HEK293 (cell line): Measurements from ENCODE around the gene BAZ1A.

Source experiments
- CTCF ChIA-PET: fragments of 350-600 bp; formaldehyde crosslinking; extraction: SDS; loops from one replicate; lab custom pipeline; 2021; ENCODE audit warnings: antibody characterized with exemption; lab: Yijun Ruan, JAX
- POLR2A ChIA-PET: fragments of 300-600 bp; formaldehyde crosslinking; extraction: SDS; loops from one replicate; lab custom pipeline; 2020; ENCODE audit warnings: antibody characterized with exemption, inconsistent platforms; lab: Yijun Ruan, JAX
- H3K27ac ChIP-seq: fragments of 200-500 bp; sonication (Bioruptor generic); 2 replicates; pipeline ENCODE4 v1.5.1; 2014; ENCODE audit warnings: low read depth, low read length, control low read depth, inconsistent platforms; ENCODE audit errors: extremely low read depth
- H3K36me3 ChIP-seq, 2 experiments: fragments of 200-500 bp in 1 of 2; sonication (Bioruptor generic) in 1 of 2; 1 replicate in 1 of 2; 2 replicates in 1 of 2; pipeline ENCODE4 v1.5.1; 2014 to 2017; ENCODE audit warnings: inconsistent platforms in 2 of 2, low read length in 2 of 2; ENCODE audit not compliant: control insufficient read depth in 2 of 2, insufficient read depth in 1 of 2
- H3K4me1 ChIP-seq: fragments of 200-500 bp; sonication (Bioruptor generic); 2 replicates; pipeline ENCODE4 v1.5.1; 2014; ENCODE audit warnings: mild to moderate bottlenecking, low read length, inconsistent platforms; ENCODE audit not compliant: control insufficient read depth, insufficient read depth
- H3K4me3 ChIP-seq: 2 replicates; pipeline ENCODE4 v1.5.1; 2011; ENCODE audit warnings: low read depth, mild to moderate bottlenecking, control low read depth, low read length, moderate library complexity
- H3K9me3 ChIP-seq: fragments of 200-500 bp; sonication (Bioruptor generic); 2 replicates; pipeline ENCODE4 v1.5.1; 2014; ENCODE audit warnings: low read depth, low read length, inconsistent platforms; ENCODE audit not compliant: control insufficient read depth, insufficient read depth
- EGR2 ChIP-seq: fragments of 450-650 bp; formaldehyde crosslinking; IDR thresholded peaks from 2 replicates; pipeline ENCODE4 v1.5.1; 2016; ENCODE audit warnings: low read depth, missing biosample characterization, missing genetic modification characterization
- GFI1B ChIP-seq: fragments of 450-650 bp; formaldehyde crosslinking; IDR thresholded peaks from 2 replicates; pipeline ENCODE4 v1.5.1; 2016; ENCODE audit warnings: missing biosample characterization, missing genetic modification characterization
- GLI4 ChIP-seq: fragments of 450-650 bp; formaldehyde crosslinking; IDR thresholded peaks from 2 replicates; pipeline ENCODE4 v1.5.1; 2016; ENCODE audit warnings: missing biosample characterization, missing genetic modification characterization
- HOXC10 ChIP-seq: sonication (generic); formaldehyde crosslinking; IDR thresholded peaks from 2 replicates; pipeline ENCODE4 v1.8.1; 2023; ENCODE audit warnings: mild to moderate bottlenecking, missing genetic modification reagents
- HOXD13 ChIP-seq: sonication (generic); formaldehyde crosslinking; IDR thresholded peaks from 2 replicates; pipeline ENCODE4 v1.8.0; 2022; ENCODE audit warnings: missing genetic modification reagents, borderline replicate concordance
- KLF16 ChIP-seq: fragments of 450-650 bp; formaldehyde crosslinking; IDR thresholded peaks from 2 replicates; pipeline ENCODE4 v1.5.1; 2017; ENCODE audit warnings: missing biosample characterization, missing genetic modification characterization
- OSR2 ChIP-seq: fragments of 450-650 bp; formaldehyde crosslinking; IDR thresholded peaks from 2 replicates; pipeline ENCODE4 v1.5.1; 2016; ENCODE audit warnings: missing biosample characterization, missing genetic modification characterization
- REST ChIP-seq: fragments of 450-650 bp; formaldehyde crosslinking; IDR thresholded peaks from 2 replicates; pipeline ENCODE4 v1.5.1; 2016; ENCODE audit warnings: missing biosample characterization, missing genetic modification characterization
- ZBTB26 ChIP-seq: fragments of 450-650 bp; formaldehyde crosslinking; optimal IDR thresholded peaks from 2 replicates; pipeline ENCODE3; 2016; ENCODE audit warnings: missing biosample characterization, mild to moderate bottlenecking, missing genetic modification characterization
- ZBTB49 ChIP-seq: fragments of 450-650 bp; formaldehyde crosslinking; IDR thresholded peaks from 2 replicates; pipeline ENCODE4 v1.5.1; 2016; ENCODE audit warnings: missing biosample characterization, missing genetic modification characterization, low read depth
- ZFP37 ChIP-seq: fragments of 450-650 bp; formaldehyde crosslinking; IDR thresholded peaks from 2 replicates; pipeline ENCODE4 v1.5.1; 2016; ENCODE audit warnings: missing biosample characterization, missing genetic modification characterization
- ZNF121 ChIP-seq: fragments of 450-650 bp; formaldehyde crosslinking; IDR thresholded peaks from 2 replicates; pipeline ENCODE4 v1.5.1; 2016; ENCODE audit warnings: missing biosample characterization, missing genetic modification characterization
- ZNF157 ChIP-seq: fragments of 450-650 bp; formaldehyde crosslinking; IDR thresholded peaks from 2 replicates; pipeline ENCODE4 v1.5.1; 2016; ENCODE audit warnings: missing biosample characterization, missing genetic modification characterization
- ZNF274 ChIP-seq, 2 experiments: fragments of 200-500 bp in 1 of 2; fragments of 450-650 bp in 1 of 2; sonication (Bioruptor generic) in 1 of 2; formaldehyde crosslinking in 1 of 2; IDR thresholded peaks; 2 replicates each; pipeline versions ENCODE4 v1.5.1 to v1.6.1; 2014 to 2016; ENCODE audit warnings: borderline replicate concordance in 1 of 2, inconsistent platforms in 1 of 2, low read length in 1 of 2, missing biosample characterization in 1 of 2, missing genetic modification characterization in 1 of 2
- ZNF350 ChIP-seq: fragments of 450-650 bp; formaldehyde crosslinking; IDR thresholded peaks from 2 replicates; pipeline ENCODE4 v1.5.0; 2017; ENCODE audit warnings: missing biosample characterization, mild to moderate bottlenecking, missing genetic modification characterization
- ZNF513 ChIP-seq: fragments of 450-650 bp; IDR thresholded peaks from 2 replicates; pipeline ENCODE4 v1.5.1; 2018; ENCODE audit warnings: missing biosample characterization, missing genetic modification characterization
- ZNF677 ChIP-seq: fragments of 450-650 bp; IDR thresholded peaks from 2 replicates; pipeline ENCODE4 v1.5.0; 2018; ENCODE audit warnings: missing biosample characterization, mild to moderate bottlenecking, missing genetic modification characterization, moderate library complexity
- ZNF777 ChIP-seq: fragments of 450-650 bp; formaldehyde crosslinking; IDR thresholded peaks from 2 replicates; pipeline ENCODE4 v1.5.1; 2017; ENCODE audit warnings: missing biosample characterization, missing genetic modification characterization, borderline replicate concordance
- ZNF837 ChIP-seq: fragments of 450-650 bp; formaldehyde crosslinking; IDR thresholded peaks from 2 replicates; pipeline ENCODE4 v1.5.1; 2016; ENCODE audit warnings: missing biosample characterization, missing genetic modification characterization
- ZXDB ChIP-seq: fragments of 450-650 bp; formaldehyde crosslinking; IDR thresholded peaks from 2 replicates; pipeline ENCODE4 v1.5.1; 2016; ENCODE audit warnings: missing biosample characterization, missing genetic modification characterization

BAZ1A gene

GRCh38 chr14:34796902-34797301, 78.3 kb downstream of the BAZ1A start (continued):
- no peak for TF ChIP-seq HOXC10

- no peak overlapping the region for H3K27ac ChIP-seq
- TF ChIP-seq OSR2 (tag by site-specific recombination) (no peak), ZNF513 (no peak), ZNF274 (IDR thresholded peaks at IDR 0.05; ENCODE audit: low read length) (no peak), ZNF274 (tag by site-specific recombination; IDR thresholded peaks at IDR 0.05; ENCODE audit: borderline replicate concordance) (no peak), EGR2 (no peak), ZXDB (tag by site-specific recombination) (no peak), ZBTB26 (tag by site-specific recombination) (no peak), ZNF121 (tag by site-specific recombination) (no peak), ZNF350 (tag by site-specific recombination) (no peak), ZFP37 (tag by site-specific recombination) (no peak), ZNF777 (tag by site-specific recombination) (no peak), GLI4 (tag by site-specific recombination) (no peak), ZNF837 (tag by site-specific recombination) (no peak), HOXD13 (CRISPR knock-in tag) (no peak), KLF16 (no peak), ZNF157 (tag by site-specific recombination) (no peak), REST (tag by site-specific recombination) (no peak), GFI1B (no peak), ZBTB49 (no peak), ZNF677 (tag by site-specific recombination) (no peak)
- H3K9me3 ChIP-seq: no peaks in the 10 kb centered on the region
- peaks cover 43 to 62% of the 10 kb centered on the region in 2 experiments for H3K36me3 ChIP-seq
- CTCF ChIA-PET: no interaction called here
- H3K4me1 ChIP-seq: no peaks in the 10 kb centered on the region
- no peak overlapping the region for H3K4me3 ChIP-seq
- POLR2A ChIA-PET: no interaction called here
These were observed 80.2 kb downstream of the BAZ1A start for GRCh38 chr14:34794941-34795340.
